ENCODE measurements around the gene BTBD9.

BTBD9 gene

DNA sequence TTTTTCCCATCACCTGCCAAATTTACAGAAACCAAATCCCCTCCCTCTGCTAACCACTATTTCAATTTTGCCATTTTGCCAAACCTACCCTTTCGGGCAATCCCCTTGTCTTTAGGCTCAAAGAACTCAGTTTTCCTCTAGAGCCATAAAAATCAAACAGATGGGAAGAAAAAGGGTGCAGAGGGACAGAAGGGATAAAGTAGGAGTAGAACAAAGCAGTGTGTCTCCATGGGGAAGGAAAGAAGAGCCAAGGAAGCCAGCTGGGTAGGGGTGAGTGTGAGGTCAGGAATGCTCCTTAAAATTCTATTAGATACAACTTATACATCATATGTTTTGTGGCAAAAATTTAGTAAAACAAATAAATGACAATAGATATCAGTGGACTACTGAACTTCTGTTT is 316.5 kb downstream of the BTBD9 start:
- DNase-seq: no peak

DNA sequence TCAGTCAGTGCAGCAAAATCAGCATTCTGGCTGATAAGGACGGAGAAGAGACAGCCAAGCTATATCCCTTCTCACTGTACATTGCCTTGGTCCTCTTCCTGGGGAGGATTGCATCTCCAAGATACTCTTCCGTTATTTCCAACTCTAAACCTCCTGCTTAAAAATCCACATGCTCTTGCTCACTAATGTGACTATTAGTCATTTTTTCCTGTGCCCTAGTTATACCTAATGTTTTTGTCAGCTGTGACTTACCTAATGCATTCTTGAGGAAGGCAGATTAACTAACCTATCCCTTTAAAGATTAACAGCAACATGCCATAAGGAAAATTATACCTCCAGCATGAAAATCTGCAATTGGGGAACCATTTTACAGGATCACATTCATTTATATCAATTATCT is 317.6 kb downstream of the BTBD9 start:
- no peak for DNase-seq

DNA sequence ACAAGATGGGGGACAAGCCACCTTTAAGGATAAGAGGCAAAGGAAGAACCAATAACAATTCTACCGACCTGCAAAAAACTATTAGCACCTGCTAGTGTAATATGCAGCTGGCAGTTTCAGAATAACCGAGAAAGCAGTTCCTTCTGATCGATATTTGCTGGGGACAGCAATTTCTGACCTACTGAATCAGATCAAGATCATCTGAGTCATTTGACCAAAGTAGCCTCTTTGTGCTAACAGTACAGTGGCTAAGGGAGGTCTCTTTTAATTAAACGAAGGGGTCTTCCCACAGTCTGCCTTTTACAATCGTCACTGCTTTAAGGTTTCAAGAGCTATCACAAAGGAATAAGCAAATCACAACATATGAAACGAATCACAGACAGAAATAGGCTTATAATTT is 318.9 kb downstream of the BTBD9 start:
- no peak for DNase-seq

GRCh38 chr6:38320358-38320757 is 319.4 kb downstream of the BTBD9 start:
- DNase-seq: no peak

DNA sequence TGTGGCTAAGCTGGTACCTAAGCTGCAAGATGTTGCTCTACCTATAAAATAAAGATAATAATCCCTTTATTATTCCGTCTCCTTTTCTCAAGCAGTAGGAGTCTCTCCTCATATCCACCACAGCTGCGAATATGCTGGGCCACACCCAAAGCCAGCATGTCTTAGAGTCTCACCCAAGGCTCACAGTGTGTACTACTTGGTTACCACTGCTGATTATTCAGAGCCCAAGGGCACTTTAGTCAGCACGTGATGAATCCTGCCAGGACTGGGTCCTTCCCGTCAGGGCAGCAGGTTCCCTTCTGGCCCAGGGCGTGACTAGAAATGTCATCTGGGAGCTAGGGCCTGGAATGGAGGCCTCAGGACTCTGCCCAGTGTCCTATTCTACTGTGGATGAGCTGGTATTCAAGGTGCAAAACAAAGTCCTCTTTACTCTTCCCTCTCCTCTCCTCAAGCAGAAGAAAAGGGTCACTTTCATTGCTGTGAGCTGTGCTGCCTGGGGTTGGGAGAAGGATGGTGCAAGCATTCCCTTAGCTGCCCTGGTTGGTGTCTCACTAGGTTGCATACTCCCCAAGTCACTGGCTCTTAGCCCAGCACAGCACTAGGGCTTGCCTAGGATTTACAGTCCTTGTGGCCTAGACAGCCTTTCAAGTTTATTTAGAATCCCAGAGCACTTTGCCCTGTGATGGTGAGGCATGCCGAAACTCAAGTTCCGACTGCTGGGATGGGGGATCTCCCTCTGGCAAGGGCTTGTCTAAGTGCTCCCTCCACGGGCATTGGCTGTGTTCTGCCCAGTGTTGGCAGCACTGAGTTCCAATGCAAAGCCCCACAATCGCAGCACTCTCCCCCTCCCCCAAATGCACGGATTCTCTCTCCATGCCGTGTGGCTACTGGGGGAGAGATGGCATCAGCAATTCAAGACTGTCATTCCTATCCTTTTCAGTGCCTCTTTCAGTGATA is 320.2 kb downstream of the BTBD9 start:
- DNase-seq: no peak

DNA sequence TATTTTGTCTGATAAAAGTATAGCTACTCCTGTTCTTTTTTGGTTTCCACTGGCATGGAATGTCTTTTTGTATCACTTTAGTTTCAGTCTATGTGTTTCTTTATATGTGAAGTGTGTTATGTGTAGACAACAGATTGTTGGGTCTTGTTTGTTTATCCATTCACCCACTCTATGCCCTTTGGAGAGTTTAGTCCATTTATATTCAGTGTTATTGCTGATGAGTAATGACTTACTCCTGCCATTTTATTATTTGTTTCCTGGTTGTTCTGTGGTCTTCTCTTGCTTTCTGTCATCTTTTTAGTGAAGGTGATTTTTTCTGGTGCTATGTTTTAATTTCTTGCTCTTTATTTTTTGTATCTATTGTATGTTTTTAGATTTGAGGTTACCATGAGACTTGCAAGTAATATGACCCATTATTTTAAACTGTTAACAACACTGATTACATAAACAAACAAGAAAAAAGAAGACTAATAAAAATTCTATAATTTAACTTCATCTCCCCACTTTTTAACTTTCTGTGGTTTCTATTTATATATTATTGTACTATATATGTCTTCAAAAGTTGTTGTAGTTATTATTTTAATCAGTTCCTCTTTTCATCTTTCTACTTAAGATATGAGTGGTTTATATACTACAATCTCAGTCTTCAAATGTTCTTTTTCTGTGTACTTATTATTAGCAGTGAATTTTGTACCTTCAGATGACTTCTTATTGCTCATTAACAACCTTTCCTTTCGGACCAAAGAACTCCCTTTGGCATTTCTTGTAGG is 323.4 kb downstream of the BTBD9 start:
- no peak for DNase-seq

GRCh38 chr6:38311201-38311600 is 328.5 kb downstream of the BTBD9 start:
- no peak for DNase-seq

GRCh38 chr6:38310061-38310460 is 329.7 kb downstream of the BTBD9 start:
- DNase-seq: no peak

DNA sequence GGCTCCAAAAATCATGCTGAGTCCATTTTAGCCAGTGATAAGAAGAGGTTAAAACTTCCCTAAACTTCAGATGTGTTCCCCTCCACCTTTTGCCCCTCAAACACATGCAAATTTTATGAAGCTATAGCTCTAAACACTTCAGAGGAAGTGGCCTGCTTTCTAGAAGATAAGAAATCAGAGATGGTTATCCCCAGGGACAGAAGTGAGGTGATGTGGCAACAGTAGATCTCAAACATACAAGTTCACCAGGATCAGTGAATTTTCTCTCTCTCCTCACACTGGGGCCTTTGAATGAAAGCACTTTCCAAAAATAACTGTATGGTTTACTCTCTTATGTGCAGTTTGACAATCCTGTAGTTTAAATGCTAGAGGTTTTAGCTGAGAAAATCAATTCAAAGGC is 332.0 kb downstream of the BTBD9 start:
- DNase-seq: no peak

- DNase-seq: no peak
These were observed 332.8 kb downstream of the BTBD9 start for GRCh38 chr6:38306931-38307330.

DNA sequence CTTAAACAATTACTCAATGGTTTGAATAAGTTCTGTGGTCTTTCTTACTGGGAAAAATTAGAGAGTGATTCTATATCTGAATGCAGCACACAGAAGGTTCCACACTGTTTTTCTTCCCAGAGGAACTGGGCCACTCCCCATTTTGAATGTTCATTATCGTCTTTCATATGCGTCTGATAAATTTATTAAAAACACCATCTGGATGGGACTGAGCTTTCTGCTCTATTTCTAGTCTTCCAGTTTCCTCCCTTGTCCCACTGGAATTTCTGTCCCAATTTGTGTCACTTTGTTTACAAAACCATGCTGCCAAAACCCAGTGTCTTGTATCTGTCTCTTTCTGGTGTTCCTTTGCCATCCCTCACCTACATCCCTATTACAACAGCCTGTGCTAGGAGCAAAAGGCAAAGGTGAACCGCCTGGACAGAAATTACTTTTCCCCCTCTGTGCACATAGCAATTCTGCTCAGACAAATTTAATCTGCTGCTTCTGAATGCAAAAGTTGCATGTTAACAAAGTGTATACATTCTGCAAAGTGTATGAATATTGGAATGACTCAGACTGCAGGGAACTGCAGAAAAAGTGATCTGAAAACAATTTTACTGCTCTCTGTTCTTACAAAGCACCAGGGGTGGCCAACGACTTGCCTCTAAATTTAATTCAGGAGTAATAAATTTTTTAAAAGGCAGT is 333.6 kb downstream of the BTBD9 start:
- DNase-seq: no peak

GRCh38 chr6:38302838-38303237 is 336.9 kb downstream of the BTBD9 start:
- DNase-seq: no peak

GRCh38 chr6:38302081-38302480 is 337.6 kb downstream of the BTBD9 start:
- no peak for DNase-seq

GRCh38 chr6:38290133-38290799 is 349.5 kb downstream of the BTBD9 start:
- DNase-seq: no peak

GRCh38 chr6:38287487-38287886 is 352.2 kb downstream of the BTBD9 start:
- no peak for DNase-seq

- DNase-seq: no peak
These were observed 354.8 kb downstream of the BTBD9 start for GRCh38 chr6:38284802-38285394.

DNA sequence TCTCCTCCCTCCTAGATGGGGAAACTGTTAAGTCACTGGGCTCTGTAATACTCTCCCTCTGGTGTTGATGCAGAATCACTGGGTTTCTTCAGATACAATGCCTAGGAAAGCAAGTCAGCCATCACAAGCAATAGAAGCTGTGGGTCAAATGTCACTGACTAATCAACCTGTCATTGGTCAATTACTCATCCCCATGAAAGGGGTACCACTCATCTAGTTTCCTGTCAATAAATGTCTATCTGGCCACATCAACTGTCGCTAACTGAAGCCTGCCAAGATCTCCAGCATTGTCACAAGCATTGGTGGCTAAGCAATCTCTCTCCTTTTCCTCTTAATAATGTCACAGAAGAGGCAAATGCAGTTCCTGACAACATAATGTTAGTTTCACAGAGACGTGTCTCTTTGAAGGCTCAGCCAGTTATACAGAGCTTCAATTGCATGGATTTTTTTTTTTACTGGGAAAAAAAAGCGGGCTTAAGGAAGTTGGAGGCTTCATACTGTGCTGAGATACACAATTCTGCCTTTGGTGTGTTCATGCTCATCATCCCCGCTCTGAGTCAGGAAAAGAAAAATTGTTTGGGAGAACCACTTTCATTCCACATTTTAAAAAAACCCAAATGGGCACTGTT is 355.9 kb downstream of the BTBD9 start:
- peak; percentile 1 for DNase-seq

GRCh38 chr6:38282911-38283310 is 356.8 kb downstream of the BTBD9 start:
- no peak for DNase-seq

DNA sequence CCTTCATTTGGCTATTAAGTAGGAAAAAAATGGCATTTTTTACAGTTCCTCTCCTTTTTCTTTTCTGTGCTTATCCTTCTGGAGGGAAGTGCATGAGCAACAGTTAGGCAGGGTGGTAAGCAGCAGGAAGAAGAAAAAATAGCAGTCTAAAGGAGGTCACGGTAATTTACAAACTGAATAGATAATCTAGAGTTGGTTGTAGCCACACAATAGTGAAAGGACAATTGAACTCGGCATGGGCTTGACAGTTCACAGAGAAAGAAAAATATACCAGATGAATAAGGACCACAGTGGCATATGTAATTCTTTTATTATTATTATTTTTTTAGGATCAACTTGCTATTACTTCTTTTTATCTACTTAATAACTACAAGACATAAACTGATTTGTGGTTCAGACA is 358.6 kb downstream of the BTBD9 start:
- DNase-seq: no peak

DNA sequence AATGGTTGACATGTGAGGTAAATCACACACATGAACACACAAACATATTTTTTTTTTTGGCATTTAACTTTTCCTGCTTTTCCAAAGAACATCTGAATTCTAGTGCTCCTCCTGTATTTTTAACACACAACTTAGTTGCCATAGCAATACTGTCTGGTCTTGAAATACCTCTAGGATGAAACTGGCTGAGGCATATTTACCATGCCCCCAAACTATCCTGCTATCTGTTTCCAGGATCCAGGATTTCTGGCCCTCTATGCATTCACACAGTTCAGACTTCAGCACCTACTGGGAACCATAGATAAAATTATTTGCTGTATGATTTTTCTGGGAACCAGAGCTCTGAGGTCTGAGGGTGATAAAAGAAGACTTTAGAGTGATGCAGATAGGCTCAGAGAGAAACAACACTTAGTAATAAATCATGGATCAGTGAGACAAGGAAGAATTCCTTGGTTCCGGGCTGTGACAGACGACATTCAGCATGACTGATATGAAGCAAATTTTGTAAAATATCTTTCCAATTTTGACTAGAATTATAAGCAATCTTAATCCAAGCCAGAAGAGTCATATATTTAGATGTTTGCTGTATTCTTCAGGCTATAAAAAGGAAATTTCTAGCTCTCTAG is 359.7 kb downstream of the BTBD9 start:
- no peak for DNase-seq

DNA sequence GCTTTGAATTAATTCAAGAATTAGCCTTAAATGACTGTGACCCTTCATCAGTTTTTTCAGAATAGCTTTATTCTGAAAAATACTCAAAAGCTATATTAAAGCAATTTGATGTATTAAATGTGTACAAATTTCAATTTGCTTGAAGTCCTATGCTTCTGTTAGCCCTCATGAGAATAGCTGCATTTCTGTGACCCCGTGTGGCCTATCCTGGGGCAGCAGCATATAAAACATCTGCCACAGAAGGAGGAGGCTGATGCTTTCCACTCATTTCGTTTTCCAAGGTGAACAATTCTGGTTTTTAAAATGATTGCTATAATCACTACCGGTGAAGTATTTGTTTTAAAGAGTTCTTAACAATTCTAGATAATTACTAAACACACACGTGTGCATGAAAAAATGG is 360.3 kb downstream of the BTBD9 start:
- DNase-seq: no peak

DNA sequence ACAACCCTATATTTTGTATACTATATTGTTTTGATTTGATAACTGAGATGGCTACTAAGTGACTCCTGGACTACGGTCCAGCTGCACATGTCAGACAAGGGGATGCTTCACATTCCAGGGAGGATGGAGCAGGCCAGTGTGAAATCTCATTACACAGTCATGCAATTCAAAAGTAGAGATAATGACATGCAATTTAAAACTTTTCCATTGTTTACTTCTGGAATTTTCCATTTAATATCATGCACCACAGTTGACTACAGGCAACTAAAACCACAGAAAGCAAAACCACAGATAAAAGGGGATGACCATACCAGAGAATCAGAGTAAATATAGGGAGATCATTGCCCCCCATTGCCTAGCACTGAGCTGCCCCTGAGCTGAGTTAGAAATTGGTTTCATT is 366.4 kb downstream of the BTBD9 start:
- no peak for DNase-seq

All from CD4-positive, alpha-beta T cell treated with Interleukin-6 for 4 hours (primary cell).